Measurements from ENCODE around the gene OCEL1. TPM values are rescaled to one million over a fixed set of nuclear protein-coding genes. Genes with fewer than 3 reads are reported as not detected.
"Not testable (repeated sequence)": the region's sequence is repeated elsewhere in the genome, so short reads cannot be mapped to it uniquely, and the experiment has no call there.

OCEL1 gene
- total RNA-seq, 1 donor from 2014 or later, result 21.3 TPM

DNA sequence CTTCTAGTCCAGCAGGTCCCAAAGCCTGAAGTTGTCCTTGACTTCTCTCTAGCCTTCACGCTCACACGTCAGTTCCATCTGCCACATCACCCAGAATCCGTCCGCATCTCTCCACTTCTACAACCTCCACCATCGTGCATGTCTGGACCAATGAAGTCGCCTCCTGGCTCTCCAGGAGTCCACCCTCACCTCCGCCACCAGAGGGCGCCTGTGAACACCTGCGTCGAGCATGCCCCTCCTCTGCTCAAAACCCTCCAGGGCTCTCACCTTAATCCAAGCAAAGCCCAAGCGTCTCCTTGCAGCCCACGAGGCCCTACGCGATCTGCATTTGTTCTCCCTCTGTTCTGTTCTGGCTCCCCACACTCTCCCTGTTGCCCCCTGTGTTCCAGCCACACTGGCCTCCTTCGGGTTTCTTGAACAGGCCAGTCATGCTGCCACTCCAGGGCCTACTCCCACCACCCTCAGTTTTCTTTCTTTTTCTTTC, 34.9 kb downstream of the OCEL1 start:
- intact Hi-C loops (cut with micrococcal nuclease), result loop anchor here (1.0 to 2.0 kb wide), 4 partner anchors 21 to 205 kb away; no protein-coding TSS in a partner anchor

DNA sequence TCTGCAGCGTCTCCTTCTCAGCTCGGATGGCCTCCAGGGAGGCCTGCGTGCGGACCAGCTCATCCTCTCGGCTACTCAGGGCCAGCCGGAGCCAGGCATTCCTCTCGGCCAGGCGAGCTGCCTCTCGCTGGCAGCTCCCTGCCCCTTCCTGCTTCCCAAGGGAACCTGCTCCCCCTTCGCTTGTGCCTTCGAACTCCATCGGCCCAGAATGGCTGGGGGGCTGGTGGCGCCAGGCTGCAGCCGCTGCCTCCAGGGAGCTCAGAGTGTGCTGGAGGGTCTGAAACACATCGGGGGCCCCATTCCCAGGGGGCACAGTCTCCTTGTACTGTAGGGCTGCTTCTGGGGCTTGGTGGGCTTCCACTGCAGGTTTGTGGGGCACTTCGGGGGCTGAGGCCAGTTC, 36.5 kb downstream of the OCEL1 start:
- intact Hi-C loops (cut with micrococcal nuclease), result no loop called here

DNA sequence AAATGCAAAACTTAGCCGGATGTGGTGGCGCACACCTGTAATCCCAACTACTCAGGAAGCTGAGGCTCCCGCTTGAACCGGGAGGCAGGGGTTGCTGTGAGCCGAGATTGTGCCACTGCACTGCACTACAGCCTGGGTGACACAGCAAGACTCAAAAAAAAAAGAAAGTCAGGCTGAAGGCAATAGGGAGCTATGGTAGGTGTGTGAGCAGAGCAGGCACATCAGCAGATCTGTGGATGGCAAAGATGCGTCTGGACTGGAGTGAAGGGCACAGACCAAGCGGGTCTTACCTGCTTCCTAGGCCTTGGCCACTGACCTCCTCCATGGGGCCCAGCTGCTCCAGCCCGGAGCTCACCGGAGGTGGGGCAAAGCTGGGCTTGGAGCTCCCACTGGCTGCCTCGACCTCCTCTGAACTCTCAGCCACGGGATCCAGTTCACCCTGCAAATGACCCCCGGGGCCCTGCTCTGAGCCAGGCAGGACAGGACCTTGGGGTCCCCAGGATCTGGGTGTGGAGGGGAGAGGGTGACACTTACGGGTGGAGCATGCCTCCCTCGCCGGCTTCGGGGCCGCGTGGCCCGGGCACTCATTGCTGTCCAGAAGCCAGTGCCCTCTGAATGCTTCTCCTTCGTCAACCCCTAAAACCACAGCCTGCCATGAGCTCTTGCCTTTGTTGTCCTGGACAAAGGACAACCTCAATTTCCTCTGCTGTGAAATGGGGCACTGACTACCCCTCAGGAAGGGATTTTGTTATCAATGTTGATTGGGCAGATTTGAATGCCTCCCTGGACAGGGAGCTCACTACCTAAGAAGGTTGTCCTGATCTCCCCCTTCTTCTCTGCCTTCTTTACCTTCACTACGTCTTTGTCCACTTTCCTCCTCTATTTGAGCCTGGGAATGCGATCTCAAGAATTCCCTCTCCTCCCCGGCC, 38.0 kb downstream of the OCEL1 start:
- intact Hi-C loops (cut with micrococcal nuclease), result no loop called here

DNA sequence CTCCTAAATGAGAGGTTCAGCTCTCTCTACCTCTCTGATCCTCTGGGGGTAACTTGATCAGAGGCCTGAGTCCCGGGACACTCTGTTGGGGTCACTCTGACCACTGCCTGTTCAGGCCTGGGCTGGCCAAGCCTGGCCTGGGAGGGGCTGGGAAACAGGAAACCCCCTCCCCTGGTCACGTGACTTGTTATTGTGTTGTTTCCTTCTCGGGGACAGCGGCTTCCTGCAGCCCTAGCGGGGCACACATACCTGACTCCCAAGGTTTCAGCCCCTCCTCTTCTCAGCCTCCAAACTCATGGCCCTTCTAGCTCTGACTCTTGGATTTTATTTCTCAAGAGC, 38.6 kb downstream of the OCEL1 start, which contains the start of gene USHBP1:
TSS of gene USHBP1 (minus strand) at position 105 of the 339 bp plus-strand sequence. CDS start 446 bp downstream, outside the sequence.
- intact Hi-C loops (cut with micrococcal nuclease), result no loop called here

DNA sequence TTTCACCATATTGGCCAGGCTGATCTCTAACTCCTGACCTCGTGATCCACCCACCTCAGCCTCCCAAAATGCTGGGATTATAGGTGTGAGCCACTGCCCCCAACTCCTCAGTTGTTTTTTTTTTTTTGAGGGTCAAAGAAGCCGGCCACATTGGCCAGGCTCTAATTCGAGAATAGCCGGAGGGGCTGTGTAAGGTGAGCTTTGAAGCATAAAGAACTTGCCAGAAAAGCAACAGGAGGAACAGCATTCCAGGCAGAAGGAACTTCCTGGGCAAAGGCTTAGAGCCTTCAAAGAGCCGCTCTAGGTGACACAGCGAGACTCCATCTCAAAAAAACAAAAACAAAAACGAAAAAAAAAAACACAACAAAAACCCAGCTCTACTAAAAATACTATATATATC, 40.0 kb downstream of the OCEL1 start:
- intact Hi-C loops (cut with micrococcal nuclease), result loop anchor here (5.0 kb wide), 1 partner anchor 264 kb away; no protein-coding TSS in a partner anchor

DNA sequence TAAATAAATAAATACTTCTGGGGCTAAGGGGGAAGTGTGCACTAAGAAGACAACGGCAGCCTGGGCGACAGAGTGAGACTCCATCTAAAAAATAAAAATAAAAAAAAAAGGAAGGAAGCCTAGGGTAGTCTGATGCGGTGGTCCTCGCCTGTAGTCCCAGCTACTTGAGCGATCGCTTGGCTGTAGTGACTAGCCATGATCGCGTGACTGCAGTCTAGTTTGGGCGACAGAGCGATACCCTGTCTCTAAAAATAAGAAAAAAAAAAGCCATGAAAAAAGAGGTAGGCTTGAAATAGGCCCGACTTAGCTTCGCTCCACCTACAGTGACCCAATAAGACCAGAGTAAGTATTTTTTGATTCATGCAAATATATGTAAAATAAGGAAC, 40.6 kb downstream of the OCEL1 start:
- intact Hi-C loops (cut with micrococcal nuclease), result loop anchor here (5.0 kb wide), 1 partner anchor 264 kb away; no protein-coding TSS in a partner anchor

DNA sequence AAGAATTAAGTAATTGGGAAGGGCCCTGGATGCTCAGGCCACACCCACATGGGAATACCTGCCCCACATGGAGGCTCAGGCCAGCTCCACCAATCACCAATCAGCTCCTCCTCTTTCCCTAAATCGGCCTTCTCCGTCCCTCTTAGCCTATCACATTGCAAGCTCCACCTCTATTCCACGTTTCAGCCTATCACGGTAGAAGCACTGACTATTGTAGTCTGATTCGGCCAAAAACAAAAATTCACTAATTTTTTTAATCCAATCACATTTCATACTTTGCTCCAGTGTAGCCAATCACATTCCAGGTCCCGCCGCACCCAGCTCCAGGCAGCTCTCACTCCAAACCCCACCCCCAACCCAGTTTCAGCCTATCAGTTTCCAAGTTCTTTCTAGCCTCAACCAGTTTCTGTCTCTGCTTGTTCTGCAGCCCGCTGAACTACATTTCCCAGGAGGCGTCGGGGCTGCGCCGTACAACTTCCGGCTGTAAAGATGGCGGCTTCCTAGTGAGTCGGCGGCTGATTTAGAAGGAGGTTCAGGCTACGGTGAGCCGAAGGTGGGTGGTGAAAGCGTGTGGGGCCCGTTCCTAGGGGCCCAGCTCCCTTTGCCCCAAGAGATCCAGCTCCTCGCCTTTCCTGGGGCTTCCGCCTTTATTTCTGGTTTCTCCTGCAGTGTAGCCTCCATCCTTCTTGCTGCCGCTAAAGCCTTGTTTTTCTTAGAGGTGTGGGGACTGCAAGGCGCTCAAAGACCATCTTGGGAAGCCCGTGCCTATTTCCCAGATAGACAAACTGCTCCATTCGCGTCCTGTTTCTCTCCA, 41.2 kb downstream of the OCEL1 start, which contains the start of gene BABAM1:
TSS of gene BABAM1 (plus strand) at position 469 of the 814 bp plus-strand sequence. CDS start 1,364 bp downstream, outside the sequence.
- intact Hi-C loops (cut with micrococcal nuclease), result loop anchor here (1.0 to 5.0 kb wide), 13 partner anchors 15 to 695 kb away; partner anchors contain the start of genes DDA1, GTPBP3, HAUS8 and MRPL34

DNA sequence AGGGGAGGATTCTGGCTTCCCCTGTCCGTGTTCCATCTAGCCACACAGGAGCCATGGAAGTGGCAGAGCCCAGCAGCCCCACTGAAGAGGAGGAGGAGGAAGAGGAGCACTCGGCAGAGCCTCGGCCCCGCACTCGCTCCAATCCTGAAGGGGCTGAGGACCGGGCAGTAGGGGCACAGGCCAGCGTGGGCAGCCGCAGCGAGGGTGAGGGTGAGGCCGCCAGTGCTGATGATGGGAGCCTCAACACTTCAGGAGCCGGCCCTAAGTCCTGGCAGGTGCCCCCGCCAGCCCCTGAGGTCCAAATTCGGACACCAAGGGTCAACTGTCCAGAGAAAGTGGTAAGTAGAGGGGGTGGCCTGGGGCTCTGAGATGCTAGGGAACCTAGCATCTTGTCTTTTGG, 42.7 kb downstream of the OCEL1 start:
- intact Hi-C loops (cut with micrococcal nuclease), result loop anchor here (5.0 kb wide), 1 partner anchor 266 kb away; no protein-coding TSS in a partner anchor

DNA sequence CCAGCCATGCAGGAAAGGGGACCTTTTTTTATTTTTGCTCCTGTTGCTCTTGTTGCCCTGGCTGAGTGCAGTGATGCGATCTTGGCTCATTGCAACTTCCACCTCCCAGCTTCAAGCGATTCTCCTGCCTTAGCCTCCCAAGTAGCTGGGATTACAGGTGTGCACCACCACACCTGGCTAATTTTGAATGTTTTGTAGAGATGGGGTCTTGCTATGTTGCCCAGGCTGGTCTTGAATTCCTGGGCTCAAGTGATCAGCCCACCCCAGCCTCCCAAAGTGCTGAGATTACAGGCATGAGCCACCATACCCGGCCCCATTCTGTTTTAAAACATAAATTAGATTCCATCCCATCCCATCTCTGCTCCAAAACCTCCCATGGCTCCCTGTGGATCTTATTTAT, 48.9 kb downstream of the OCEL1 start:
- intact Hi-C loops (cut with micrococcal nuclease), result not testable (repeated sequence)

DNA sequence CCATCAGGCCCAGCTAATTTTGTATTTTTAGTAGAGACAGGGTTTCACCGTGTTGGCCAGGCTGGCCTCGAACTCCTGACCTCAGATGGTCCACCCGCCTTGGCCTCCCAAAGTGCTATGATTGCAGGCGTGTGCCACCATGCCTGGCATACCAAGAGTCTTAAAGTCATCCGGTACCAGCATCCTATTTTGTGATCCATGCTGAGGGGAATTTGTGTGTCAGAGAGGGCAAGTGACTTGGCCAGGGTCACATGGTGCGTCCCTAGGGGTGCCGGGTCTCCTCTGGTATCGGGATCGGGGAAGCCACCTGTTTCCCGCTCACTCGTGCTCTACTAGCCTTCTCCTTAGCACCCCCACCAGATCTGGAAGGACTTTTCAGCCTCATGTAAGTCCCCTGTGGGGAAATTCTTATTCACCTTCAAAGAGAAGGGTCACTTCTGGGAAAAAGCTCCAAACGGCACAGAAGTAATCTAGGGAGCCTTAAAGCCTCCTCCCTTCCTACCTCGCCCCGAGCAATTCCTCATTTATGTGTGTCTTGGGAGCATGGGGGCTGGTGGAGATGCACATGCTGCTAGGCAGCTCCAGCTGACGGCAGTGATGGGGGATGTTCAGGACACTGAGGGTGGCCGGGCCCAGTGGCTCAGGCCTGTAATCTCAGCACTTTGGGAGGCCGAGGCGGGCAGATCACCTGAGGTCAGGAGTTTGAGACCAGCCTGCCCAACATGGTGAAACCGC, 49.6 kb downstream of the OCEL1 start:
- intact Hi-C loops (cut with micrococcal nuclease), result no loop called here

Other genes with a start within 250 kb of the OCEL1 start
- 0.22 and 0.44 TPM in 2 replicates for gene CPAMD8, start 199.4 kb upstream of the OCEL1 start, total RNA-seq
- gene HAUS8, start 150.8 kb upstream of the OCEL1 start, total RNA-seq, result 22.8 and 28.6 TPM in 2 replicates
- gene MYO9B, start 150.4 kb upstream of the OCEL1 start, total RNA-seq, result 220 and 224 TPM in 2 replicates
- 27.8 and 31.3 TPM in 2 replicates for gene USE1, start 10.9 kb upstream of the OCEL1 start, total RNA-seq
- gene NR2F6, start 19.7 kb downstream of the OCEL1 start, total RNA-seq, result 6.4 and 6.5 TPM in 2 replicates
- 0.22 and 0.80 TPM in 2 replicates for gene USHBP1, start 38.5 kb downstream of the OCEL1 start, total RNA-seq
- 107 and 113 TPM in 2 replicates for gene BABAM1, start 41.2 kb downstream of the OCEL1 start, total RNA-seq
- 3.7 and 4.5 TPM in 2 replicates for gene ANKLE1, start 55.7 kb downstream of the OCEL1 start, total RNA-seq
- gene ABHD8, start 77.2 kb downstream of the OCEL1 start, total RNA-seq, result 12.0 and 12.7 TPM in 2 replicates
- 81.3 and 84.7 TPM in 2 replicates for gene MRPL34, start 79.6 kb downstream of the OCEL1 start, total RNA-seq
- gene DDA1, start 83.3 kb downstream of the OCEL1 start, total RNA-seq, result 44.5 and 45.8 TPM in 2 replicates
- 13.2 and 13.6 TPM in 2 replicates for gene ANO8, start 108.6 kb downstream of the OCEL1 start, total RNA-seq
- gene GTPBP3, start 111.3 kb downstream of the OCEL1 start, total RNA-seq, result 32.3 and 36.9 TPM in 2 replicates
- gene PLVAP, start 151.1 kb downstream of the OCEL1 start, total RNA-seq, result 0.12 TPM in 1 of 2 replicates, not detected in the other
- gene CCDC194, start 168.0 kb downstream of the OCEL1 start, total RNA-seq, result 4.1 and 4.5 TPM in 2 replicates
- 214 and 218 TPM in 2 replicates for gene BST2, start 179.4 kb downstream of the OCEL1 start, total RNA-seq
- gene MVB12A, start 193.8 kb downstream of the OCEL1 start, total RNA-seq, result 38.7 and 39.2 TPM in 2 replicates
- not detected in 2 replicates for gene TMEM221, start 222.4 kb downstream of the OCEL1 start, total RNA-seq
- not detected in 2 replicates for gene NXNL1, start 234.7 kb downstream of the OCEL1 start, total RNA-seq
- gene SLC27A1, start 244.3 kb downstream of the OCEL1 start, total RNA-seq, result 1.4 and 1.7 TPM in 2 replicates

All from T-helper 1 cell treated with Interleukin-12 subunit alpha and Interleukin-12 subunit beta and Interleukin-4 antibody, amounts not matched to agents 30 ng/mL and 1 ng/mL, for 36 hours (primary cell).